ENCODE results near the gene PGAP3.
A peak's percentile ranks its signal among the peaks of the same experiment; 100 is the strongest.

The PGAP3 gene

DNA sequence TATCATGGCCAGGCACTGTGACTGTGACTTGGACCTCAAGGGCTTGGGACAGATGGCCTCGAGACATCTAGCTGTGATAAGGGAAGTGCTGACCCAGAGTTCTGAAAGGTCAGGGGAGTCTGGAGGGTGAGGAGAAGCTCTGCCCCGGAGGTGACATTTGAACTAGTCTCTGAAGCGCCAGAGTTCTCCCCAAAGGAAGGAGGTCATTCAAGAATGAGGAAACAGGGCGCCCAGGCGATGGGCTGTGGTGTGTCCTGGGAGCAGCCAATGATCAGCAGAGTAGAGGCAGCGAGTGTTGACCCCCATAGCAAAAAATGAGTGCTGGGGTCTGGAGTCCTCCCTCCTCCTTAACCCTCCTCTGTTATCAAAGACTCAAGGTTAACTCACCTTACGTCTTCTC lies 46.0 kb downstream of the PGAP3 start:
- H3K27me3 ChIP-seq (ENCODE audit: control insufficient read depth, insufficient read depth, low read length), result no peaks in the 10 kb centered on the region
- H3K4me1 ChIP-seq (ENCODE audit: control insufficient read depth, insufficient read depth, low read length), result peaks cover 27% of the 10 kb centered on the region
- H3K36me3 ChIP-seq (ENCODE audit: control insufficient read depth, insufficient read depth, low read length), result no peaks in the 10 kb centered on the region
- H3K9me3 ChIP-seq (ENCODE audit: control insufficient read depth, insufficient read depth, low read length), result no peaks in the 10 kb centered on the region
- no peak overlapping the region for H3K9ac ChIP-seq (ENCODE audit: low read depth, low read length)
- H3K4me3 ChIP-seq (ENCODE audit: low read depth, low read length), result no peak overlapping the region

GRCh38 chr17:39641097-39641496 lies 46.8 kb downstream of the PGAP3 start:
- Histone ChIP-seq H3K36me3 (ENCODE audit: control insufficient read depth, insufficient read depth, low read length) (no peaks in the 10 kb centered on the region), H3K4me1 (ENCODE audit: control insufficient read depth, insufficient read depth, low read length) (peaks cover 33% of the 10 kb centered on the region), H3K9me3 (ENCODE audit: control insufficient read depth, insufficient read depth, low read length) (no peaks in the 10 kb centered on the region), H3K4me3 (ENCODE audit: low read depth, low read length) (no peak overlapping the region), H3K27me3 (ENCODE audit: control insufficient read depth, insufficient read depth, low read length) (no peaks in the 10 kb centered on the region), H3K9ac (ENCODE audit: low read depth, low read length) (no peak overlapping the region)

- H3K4me1 ChIP-seq (ENCODE audit: control insufficient read depth, insufficient read depth, low read length), result peaks cover 36% of the 10 kb centered on the region
- H3K27me3 ChIP-seq (ENCODE audit: control insufficient read depth, insufficient read depth, low read length), result no peaks in the 10 kb centered on the region
- H3K9ac ChIP-seq (ENCODE audit: low read depth, low read length), result no peak overlapping the region
- H3K36me3 ChIP-seq (ENCODE audit: control insufficient read depth, insufficient read depth, low read length), result no peaks in the 10 kb centered on the region
- no peak overlapping the region for H3K4me3 ChIP-seq (ENCODE audit: low read depth, low read length)
- no peaks in the 10 kb centered on the region for H3K9me3 ChIP-seq (ENCODE audit: control insufficient read depth, insufficient read depth, low read length)
These were observed 47.2 kb downstream of the PGAP3 start for GRCh38 chr17:39640591-39641031.

DNA sequence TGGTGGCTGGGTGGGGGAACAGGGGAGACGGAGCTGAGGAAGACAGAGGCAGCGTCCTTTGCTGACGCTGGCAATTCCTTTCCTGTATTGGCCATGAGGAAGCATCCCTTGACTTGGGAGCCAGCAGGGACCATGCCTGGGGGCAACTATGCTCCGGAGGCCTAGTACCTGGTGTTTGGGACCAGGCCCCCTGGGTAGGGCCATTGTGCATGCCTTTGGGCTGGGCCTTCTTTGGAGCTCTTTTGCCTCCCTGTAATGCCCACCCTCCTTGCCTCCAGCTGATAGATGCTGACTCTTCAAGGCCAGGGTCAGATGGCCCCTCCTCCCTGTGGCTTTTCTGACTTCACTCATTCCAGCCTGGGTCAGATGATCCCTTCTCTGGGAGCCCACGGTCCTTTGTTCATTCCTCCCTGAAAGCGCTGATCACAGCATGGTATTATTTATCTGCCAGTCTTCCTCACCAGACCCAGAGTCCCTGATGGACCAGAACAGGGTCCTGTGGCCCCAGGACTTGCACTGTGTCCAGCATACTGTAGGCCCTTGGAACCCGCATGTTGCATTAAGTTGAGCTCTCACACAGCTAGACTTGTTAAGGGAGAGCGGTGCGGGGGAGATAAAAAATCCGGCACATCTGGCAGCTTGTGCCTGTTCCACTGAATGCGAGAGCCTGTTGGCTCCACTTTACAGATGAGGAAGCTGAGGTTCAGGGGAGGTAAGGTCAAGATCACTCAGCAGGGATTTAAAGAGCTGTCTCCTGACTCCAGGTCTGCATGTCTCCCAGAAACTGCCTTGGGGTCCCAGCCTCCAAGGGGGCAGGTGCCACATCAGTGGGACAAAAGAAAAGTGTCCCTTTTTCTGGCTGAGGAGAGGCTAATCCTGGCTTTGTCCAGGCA lies 48.0 kb downstream of the PGAP3 start:
- Histone ChIP-seq H3K9ac (ENCODE audit: low read depth, low read length) (peak overlapping the region; percentile 73), H3K36me3 (ENCODE audit: control insufficient read depth, insufficient read depth, low read length) (no peaks in the 10 kb centered on the region), H3K4me3 (ENCODE audit: low read depth, low read length) (no peak overlapping the region), H3K9me3 (ENCODE audit: control insufficient read depth, insufficient read depth, low read length) (no peaks in the 10 kb centered on the region), H3K27me3 (ENCODE audit: control insufficient read depth, insufficient read depth, low read length) (no peaks in the 10 kb centered on the region), H3K4me1 (ENCODE audit: control insufficient read depth, insufficient read depth, low read length) (peaks cover 34% of the 10 kb centered on the region)

GRCh38 chr17:39639043-39639442 lies 48.8 kb downstream of the PGAP3 start:
- H3K4me1 ChIP-seq (ENCODE audit: control insufficient read depth, insufficient read depth, low read length), result peaks cover 36% of the 10 kb centered on the region

DNA sequence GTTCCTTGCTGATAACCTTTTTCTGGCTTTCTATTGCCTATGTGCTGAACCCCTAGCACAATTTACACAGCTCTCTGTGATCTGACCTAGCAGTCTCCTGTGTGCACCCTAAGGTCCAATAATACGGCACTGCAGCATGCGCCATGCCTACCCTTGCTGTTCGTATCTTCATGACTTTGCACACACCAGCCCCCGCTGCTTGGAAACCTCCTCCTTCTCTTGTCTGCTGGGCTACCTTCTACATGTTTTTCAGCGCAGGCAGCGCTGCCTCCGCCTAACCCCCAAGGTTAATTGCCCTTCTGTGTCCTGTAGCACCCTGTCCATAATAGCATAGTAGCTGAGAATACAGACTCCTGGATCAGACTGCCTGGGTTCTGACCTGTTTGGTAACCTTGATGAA lies 49.5 kb downstream of the PGAP3 start:
- Histone ChIP-seq H3K27me3 (ENCODE audit: control insufficient read depth, insufficient read depth, low read length) (no peaks in the 10 kb centered on the region), H3K36me3 (ENCODE audit: control insufficient read depth, insufficient read depth, low read length) (no peaks in the 10 kb centered on the region), H3K9me3 (ENCODE audit: control insufficient read depth, insufficient read depth, low read length) (no peaks in the 10 kb centered on the region), H3K4me1 (ENCODE audit: control insufficient read depth, insufficient read depth, low read length) (peaks cover 36% of the 10 kb centered on the region), H3K9ac (ENCODE audit: low read depth, low read length) (no peak overlapping the region), H3K4me3 (ENCODE audit: low read depth, low read length) (no peak overlapping the region)

More at GRCh38 chr17:39639043-39639442, 48.8 kb downstream of the PGAP3 start:
- no peaks in the 10 kb centered on the region for H3K9me3 ChIP-seq (ENCODE audit: control insufficient read depth, insufficient read depth, low read length)
- no peaks in the 10 kb centered on the region for H3K27me3 ChIP-seq (ENCODE audit: control insufficient read depth, insufficient read depth, low read length)
- no peaks in the 10 kb centered on the region for H3K36me3 ChIP-seq (ENCODE audit: control insufficient read depth, insufficient read depth, low read length)
- H3K9ac ChIP-seq (ENCODE audit: low read depth, low read length), result no peak overlapping the region
- H3K4me3 ChIP-seq (ENCODE audit: low read depth, low read length), result no peak overlapping the region

DNA sequence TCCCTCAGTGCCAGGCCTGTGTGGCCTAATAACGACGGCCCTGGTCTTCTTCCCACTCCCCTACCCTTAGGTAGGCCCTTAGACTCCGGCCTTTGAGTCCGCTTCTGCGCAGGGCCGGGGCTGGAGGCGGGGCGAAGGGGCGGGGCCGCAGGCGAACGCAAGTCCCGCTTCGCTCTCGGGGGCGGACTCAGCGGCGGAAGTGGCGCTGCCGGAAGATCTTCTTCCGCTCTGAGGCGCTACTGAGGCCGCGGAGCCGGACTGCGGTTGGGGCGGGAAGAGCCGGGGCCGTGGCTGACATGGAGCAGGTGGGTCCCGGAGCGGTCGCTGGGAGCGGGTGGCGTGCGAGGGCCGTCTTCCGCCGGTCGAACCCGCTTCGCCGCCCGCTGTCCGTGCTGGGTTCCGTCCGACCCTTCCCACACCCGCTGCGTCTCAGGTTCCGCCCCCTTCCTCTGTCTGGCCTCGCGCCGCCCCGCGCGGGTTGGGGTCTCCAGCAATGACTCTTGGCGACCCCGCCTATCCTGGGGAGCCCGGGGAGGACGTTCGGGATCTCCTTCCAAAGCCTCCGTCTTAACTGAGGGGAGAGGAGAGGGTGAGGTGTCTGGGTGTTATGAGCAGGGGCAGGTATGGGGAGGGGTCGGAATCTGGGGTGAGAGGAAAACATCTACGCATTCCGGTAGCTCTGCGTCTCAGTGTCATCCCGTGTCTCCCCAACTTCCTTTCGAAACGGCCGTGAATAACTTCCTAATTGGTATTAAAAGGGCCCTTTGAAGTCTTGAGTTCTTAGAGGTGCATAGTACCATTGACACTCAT lies 50.7 kb downstream of the PGAP3 start, which contains the start of gene STARD3:
Gene STARD3, plus strand, starts transcription at position 218 of the 810 bp plus-strand sequence. CDS start 16,388 bp downstream, outside the sequence.
- H3K4me3 ChIP-seq (ENCODE audit: low read depth, low read length), result peak within 1 kb of the TSS; percentile 85
- peak within 1 kb of the TSS; percentile 92 for H3K9ac ChIP-seq (ENCODE audit: low read depth, low read length)
- H3K9me3 ChIP-seq (ENCODE audit: control insufficient read depth, insufficient read depth, low read length), result no peaks in the 10 kb centered on the region
- H3K4me1 ChIP-seq (ENCODE audit: control insufficient read depth, insufficient read depth, low read length), result peaks cover 42% of the 10 kb centered on the region
- H3K27me3 ChIP-seq (ENCODE audit: control insufficient read depth, insufficient read depth, low read length), result no peaks in the 10 kb centered on the region
- no peaks in the 10 kb centered on the region for H3K36me3 ChIP-seq (ENCODE audit: control insufficient read depth, insufficient read depth, low read length)

- no peaks in the 10 kb centered on the region for H3K36me3 ChIP-seq (ENCODE audit: control insufficient read depth, insufficient read depth, low read length)
- H3K9me3 ChIP-seq (ENCODE audit: control insufficient read depth, insufficient read depth, low read length), result no peaks in the 10 kb centered on the region
- H3K9ac ChIP-seq (ENCODE audit: low read depth, low read length), result no peak overlapping the region
- no peaks in the 10 kb centered on the region for H3K27me3 ChIP-seq (ENCODE audit: control insufficient read depth, insufficient read depth, low read length)
- peak overlapping the region; percentile 85 for H3K4me3 ChIP-seq (ENCODE audit: low read depth, low read length)
- H3K4me1 ChIP-seq (ENCODE audit: control insufficient read depth, insufficient read depth, low read length), result peaks cover 47% of the 10 kb centered on the region
These were observed 51.3 kb downstream of the PGAP3 start for GRCh38 chr17:39636587-39636926.

DNA sequence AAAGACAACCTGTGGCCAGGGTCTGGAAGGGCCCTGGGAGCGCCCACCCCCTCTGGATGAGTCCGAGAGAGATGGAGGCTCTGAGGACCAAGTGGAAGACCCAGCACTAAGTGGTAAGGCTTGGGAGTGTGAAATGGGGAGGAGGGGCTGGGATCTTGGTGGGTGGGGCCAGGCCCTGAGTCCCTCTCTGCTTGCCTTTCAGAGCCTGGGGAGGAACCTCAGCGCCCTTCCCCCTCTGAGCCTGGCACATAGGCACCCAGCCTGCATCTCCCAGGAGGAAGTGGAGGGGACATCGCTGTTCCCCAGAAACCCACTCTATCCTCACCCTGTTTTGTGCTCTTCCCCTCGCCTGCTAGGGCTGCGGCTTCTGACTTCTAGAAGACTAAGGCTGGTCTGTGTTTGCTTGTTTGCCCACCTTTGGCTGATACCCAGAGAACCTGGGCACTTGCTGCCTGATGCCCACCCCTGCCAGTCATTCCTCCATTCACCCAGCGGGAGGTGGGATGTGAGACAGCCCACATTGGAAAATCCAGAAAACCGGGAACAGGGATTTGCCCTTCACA lies 52.2 kb downstream of the PGAP3 start:
- no peaks in the 10 kb centered on the region for H3K9me3 ChIP-seq (ENCODE audit: control insufficient read depth, insufficient read depth, low read length)
- no peaks in the 10 kb centered on the region for H3K27me3 ChIP-seq (ENCODE audit: control insufficient read depth, insufficient read depth, low read length)
- H3K9ac ChIP-seq (ENCODE audit: low read depth, low read length), result peak overlapping the region; percentile 24
- peaks cover 54% of the 10 kb centered on the region for H3K4me1 ChIP-seq (ENCODE audit: control insufficient read depth, insufficient read depth, low read length)
- no peaks in the 10 kb centered on the region for H3K36me3 ChIP-seq (ENCODE audit: control insufficient read depth, insufficient read depth, low read length)
- no peak overlapping the region for H3K4me3 ChIP-seq (ENCODE audit: low read depth, low read length)

DNA sequence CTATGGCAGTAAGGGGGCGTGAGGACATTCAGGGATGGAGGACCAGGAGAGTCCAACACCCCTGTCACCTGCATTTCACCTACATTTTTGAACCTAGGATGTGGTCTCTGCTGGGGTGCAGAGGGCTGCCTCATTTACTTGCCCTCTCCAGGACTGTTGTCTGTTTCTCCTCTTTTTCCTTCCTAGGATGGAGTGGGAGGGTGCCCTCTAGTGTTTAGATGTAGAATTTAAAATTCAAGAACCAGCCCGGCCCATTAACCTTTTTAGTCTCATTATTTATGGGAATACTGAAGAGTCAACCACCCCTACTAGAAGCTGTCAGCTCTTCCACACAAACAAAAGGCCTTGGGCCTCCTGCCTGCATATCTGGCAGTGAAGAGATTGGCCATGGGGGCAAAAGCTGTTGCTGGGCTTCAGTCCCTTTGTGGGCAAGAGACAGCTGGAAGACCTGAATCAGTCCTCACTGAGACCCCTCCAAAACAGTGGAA lies 53.4 kb downstream of the PGAP3 start:
- Histone ChIP-seq H3K27me3 (ENCODE audit: control insufficient read depth, insufficient read depth, low read length) (peaks cover 3% of the 10 kb centered on the region), H3K4me3 (ENCODE audit: low read depth, low read length) (no peak overlapping the region), H3K9ac (ENCODE audit: low read depth, low read length) (no peak overlapping the region), H3K4me1 (ENCODE audit: control insufficient read depth, insufficient read depth, low read length) (peaks cover 57% of the 10 kb centered on the region), H3K36me3 (ENCODE audit: control insufficient read depth, insufficient read depth, low read length) (no peaks in the 10 kb centered on the region), H3K9me3 (ENCODE audit: control insufficient read depth, insufficient read depth, low read length) (no peaks in the 10 kb centered on the region)

DNA sequence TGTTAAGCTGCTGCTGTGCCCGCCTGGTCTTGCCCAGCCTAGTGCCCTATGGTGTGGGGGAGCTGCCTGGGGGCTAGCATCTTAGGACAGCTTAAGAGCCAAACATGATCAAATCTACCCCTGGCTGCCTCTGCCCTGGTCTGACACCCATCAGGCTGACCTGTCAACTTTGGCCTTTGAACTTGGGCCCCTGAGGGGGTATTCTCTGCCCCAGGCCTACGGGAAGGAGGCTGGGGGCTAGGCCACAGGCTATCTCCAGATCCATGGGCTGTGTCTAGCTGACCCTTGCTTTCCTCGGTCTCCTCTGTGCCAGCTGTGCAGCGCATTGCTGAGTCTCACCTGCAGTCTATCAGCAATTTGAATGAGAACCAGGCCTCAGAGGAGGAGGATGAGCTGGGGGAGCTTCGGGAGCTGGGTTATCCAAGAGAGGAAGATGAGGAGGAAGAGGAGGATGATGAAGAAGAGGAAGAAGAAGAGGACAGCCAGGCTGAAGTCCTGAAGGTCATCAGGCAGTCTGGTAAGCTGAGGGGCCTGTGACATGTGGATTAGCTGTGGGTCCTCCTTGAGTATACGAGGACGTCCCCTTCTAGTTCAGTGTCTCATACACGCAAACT lies 54.2 kb downstream of the PGAP3 start:
- H3K36me3 ChIP-seq (ENCODE audit: control insufficient read depth, insufficient read depth, low read length), result no peaks in the 10 kb centered on the region
- H3K9ac ChIP-seq (ENCODE audit: low read depth, low read length), result no peak overlapping the region
- no peaks in the 10 kb centered on the region for H3K9me3 ChIP-seq (ENCODE audit: control insufficient read depth, insufficient read depth, low read length)
- H3K4me3 ChIP-seq (ENCODE audit: low read depth, low read length), result no peak overlapping the region
- H3K27me3 ChIP-seq (ENCODE audit: control insufficient read depth, insufficient read depth, low read length), result peaks cover 4% of the 10 kb centered on the region
- peaks cover 59% of the 10 kb centered on the region for H3K4me1 ChIP-seq (ENCODE audit: control insufficient read depth, insufficient read depth, low read length)

Measured in iPS-15b (cell line).